Stimulated activated naive B cell treated with anti-CD40 and anti-IgM and Interleukin-4, amounts not matched to agents 10 μg/mL and 1 μg/mL and 100 μg/mL, for 72 hours (primary cell): Measurements from ENCODE around the gene ZKSCAN5.
"Not testable (repeated sequence)": the region's sequence is repeated elsewhere in the genome, so short reads cannot be mapped to it uniquely, and the experiment has no call there.

Experiments used
- ATAC-seq, 2 donors: fragments of 150-1000 bp; cut with Tn5 transposase; replicated peaks; 2 replicates each; pipeline ENCODE4 v1.10.0; 2021; ENCODE audit warnings: moderate library complexity in 1 of 2
- DNase-seq: peaks from one replicate; pipeline ENCODE4 v3.0.0; 2021
- H3K27ac Mint-ChIP-seq: one replicate; pipeline ENCODE4 v1.8.0; 2022; ENCODE audit warnings: mild to moderate bottlenecking, mixed read lengths
- H3K27me3 Mint-ChIP-seq, 2 donors: one replicate each; pipeline ENCODE4 v1.8.0; 2022; ENCODE audit warnings: mixed read lengths in 2 of 2
- H3K36me3 Mint-ChIP-seq, 2 donors: one replicate each; pipeline ENCODE4 v1.8.0; 2022; ENCODE audit warnings: mixed read lengths in 2 of 2, mild to moderate bottlenecking in 1 of 2
- H3K4me1 Mint-ChIP-seq, 2 donors: one replicate each; pipeline ENCODE4 v1.8.0; 2022; ENCODE audit warnings: mixed read lengths in 2 of 2, mild to moderate bottlenecking in 1 of 2
- H3K4me3 Mint-ChIP-seq, 2 donors: one replicate each; pipeline ENCODE4 v1.8.0; 2022; ENCODE audit warnings: mild to moderate bottlenecking in 2 of 2, mixed read lengths in 2 of 2, moderate library complexity in 1 of 2
- H3K9me3 Mint-ChIP-seq, 2 donors: one replicate each; pipeline ENCODE4 v1.8.0; 2022; ENCODE audit warnings: mixed read lengths in 2 of 2, mild to moderate bottlenecking in 1 of 2

Gene ZKSCAN5

DNA sequence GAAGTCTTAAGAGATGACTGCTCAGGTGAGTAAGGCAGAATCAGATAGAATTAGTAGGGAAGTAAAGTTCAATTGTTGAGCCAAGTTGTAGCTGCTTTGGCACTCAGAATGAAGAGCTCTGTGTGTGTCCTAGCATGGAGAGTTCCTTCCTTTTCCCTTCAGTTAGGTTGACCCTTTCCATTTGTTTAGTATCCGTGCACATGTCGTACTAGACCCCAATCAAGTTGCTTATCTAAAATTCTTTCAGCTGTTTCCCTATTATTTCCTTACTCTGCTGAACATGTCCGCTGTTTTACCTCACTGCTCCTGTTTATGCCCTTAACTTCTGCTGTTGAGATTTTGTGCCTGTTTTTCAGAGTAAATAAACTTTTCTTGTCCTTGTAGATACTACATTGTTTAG lies 67.3 kb downstream of the ZKSCAN5 start:
- H3K36me3 Mint-ChIP-seq = peaks cover 25 to 33% of the 10 kb centered on the region in 2 donors
- peaks cover 2 to 4% of the 10 kb centered on the region in 2 donors for H3K4me1 Mint-ChIP-seq
- H3K4me3 Mint-ChIP-seq = no peak overlapping the region
- H3K9me3 Mint-ChIP-seq = no peaks in the 10 kb centered on the region
- no peaks in the 10 kb centered on the region for H3K27me3 Mint-ChIP-seq
- no peak overlapping the region for H3K27ac Mint-ChIP-seq
- ATAC-seq (no peak), DNase-seq (no peak)

DNA sequence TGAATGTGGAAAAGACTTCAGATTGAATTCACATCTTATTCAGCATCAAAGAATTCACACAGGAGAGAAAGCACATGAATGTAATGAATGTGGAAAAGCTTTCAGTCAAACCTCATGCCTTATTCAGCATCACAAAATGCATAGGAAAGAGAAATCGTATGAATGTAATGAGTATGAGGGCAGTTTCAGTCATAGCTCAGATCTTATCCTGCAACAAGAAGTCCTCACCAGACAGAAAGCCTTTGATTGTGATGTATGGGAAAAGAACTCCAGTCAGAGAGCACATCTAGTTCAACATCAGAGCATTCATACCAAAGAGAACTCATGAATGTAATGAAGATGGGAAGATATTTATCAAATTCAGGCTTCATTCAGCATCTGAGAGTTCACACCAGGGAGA lies 68.8 kb downstream of the ZKSCAN5 start:
- H3K4me3 Mint-ChIP-seq = no peak overlapping the region
- ATAC-seq = no peak
- no peak overlapping the region for H3K27ac Mint-ChIP-seq
- H3K4me1 Mint-ChIP-seq = peaks cover 4 to 11% of the 10 kb centered on the region in 2 donors
- no peaks in the 10 kb centered on the region for H3K27me3 Mint-ChIP-seq
- no peak for DNase-seq
- H3K9me3 Mint-ChIP-seq = no peaks in the 10 kb centered on the region
- peaks cover 25 to 33% of the 10 kb centered on the region in 2 donors for H3K36me3 Mint-ChIP-seq

DNA sequence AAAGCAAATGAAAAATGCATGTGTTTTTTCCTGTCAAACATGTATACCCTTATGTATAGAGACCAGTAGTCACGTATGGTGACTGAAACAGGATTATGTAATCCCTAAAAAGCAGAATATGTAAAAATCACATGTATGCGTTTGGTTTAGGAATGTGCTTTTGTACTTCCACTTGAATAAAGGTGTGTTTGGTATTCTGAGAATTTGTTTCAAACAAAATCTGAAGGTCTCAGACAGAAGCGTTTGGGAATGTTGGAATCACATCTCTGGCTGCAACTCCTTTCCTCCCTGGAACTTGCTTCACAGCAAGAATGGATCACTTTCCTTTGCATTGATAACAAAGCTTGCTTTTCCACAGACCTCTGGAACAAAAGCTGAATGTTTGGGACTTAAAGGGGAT lies 71.8 kb downstream of the ZKSCAN5 start:
- DNase-seq (no peak), ATAC-seq (no peak)
- Mint-ChIP-seq H3K9me3 (no peaks in the 10 kb centered on the region), H3K27ac (no peak overlapping the region), H3K4me1 (peaks cover 15 to 32% of the 10 kb centered on the region in 2 donors), H3K4me3 (no peak overlapping the region), H3K36me3 (peaks cover 20 to 24% of the 10 kb centered on the region in 2 donors), H3K27me3 (no peaks in the 10 kb centered on the region)

DNA sequence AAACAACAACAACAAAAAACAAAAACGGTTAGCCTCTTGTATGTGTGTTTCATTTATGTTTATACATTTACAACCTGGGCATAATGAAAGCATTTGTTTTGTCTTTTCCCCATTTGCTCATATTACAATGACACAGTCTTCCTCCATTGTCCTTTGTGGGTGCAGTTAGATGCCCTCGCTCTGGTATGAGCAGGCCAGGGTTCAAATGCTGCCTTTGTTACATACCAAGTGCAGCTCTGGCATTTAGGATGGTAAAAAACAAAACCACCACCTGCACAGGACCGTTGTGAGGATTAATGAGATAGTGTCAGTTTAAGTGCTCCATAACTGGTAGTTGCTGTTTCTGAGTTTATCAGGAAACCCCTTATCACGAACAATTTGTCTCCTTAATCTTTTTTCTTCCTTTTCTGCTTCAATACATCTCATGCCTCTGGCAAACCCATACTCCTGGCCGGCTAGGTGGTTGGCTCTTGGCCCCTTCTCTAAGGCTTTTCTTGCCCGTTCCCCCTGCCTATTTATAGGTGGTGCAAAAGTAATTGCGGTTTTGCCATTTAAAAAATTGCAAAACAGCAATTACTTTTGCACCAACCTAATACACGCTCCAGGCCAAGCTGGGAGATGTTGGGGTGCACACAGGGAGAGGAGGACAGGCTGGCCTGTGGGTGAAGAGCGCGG lies 75.0 kb downstream of the ZKSCAN5 start:
- DNase-seq = no peak
- H3K27me3 Mint-ChIP-seq = peaks cover 0 to 6% of the 10 kb centered on the region in 2 donors
- ATAC-seq = no peak
- peak overlapping the region; percentile 92 for H3K4me3 Mint-ChIP-seq
- H3K27ac Mint-ChIP-seq = no peak overlapping the region
- peaks cover 0 to 4% of the 10 kb centered on the region in 2 donors for H3K36me3 Mint-ChIP-seq
- peaks cover 15 to 33% of the 10 kb centered on the region in 2 donors for H3K4me1 Mint-ChIP-seq
- H3K9me3 Mint-ChIP-seq = no peaks in the 10 kb centered on the region

DNA sequence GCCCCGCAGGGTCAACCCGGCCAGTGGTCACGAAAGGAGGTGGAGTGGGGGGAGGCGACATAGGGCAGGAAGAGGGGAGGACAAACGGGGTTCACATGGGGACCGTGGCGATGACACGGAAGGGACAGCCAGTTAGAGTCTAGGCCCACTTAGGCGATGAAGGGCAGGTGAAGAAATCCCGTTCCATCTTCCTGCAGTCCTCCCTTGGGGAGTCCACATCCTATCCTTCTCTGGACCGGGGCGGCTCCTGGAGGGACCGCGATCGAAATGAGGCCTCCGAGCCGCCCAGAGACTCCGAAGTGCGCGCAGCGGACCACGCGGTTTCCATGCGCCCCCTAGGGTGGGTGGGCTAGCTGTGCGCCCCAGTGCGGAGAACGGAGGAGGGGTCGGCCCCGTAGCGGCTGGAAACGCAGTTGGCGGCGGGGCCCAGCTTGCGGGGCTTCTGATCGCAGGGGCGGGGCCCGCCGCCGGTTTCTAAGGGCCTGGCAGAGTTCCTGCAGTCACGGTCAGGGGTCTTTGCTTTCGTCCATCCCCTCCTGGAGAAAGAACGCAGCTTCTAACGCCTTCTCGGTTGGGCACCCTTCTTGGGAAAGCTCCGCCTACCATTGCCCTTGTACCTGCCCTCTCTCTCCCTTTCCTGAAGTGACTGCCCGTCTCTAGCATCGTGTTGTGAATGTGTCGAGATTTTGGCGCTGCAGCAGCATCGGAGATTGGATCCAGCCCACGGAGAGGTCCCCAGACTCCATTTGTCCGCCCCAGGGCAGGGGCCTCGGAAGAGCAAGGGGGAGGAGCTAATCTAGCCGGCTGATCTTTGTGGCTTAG lies 75.7 kb downstream of the ZKSCAN5 start:
- no peak for DNase-seq
- ATAC-seq = peak; percentile 64 to 70
- no peaks in the 10 kb centered on the region for H3K9me3 Mint-ChIP-seq
- peaks cover 15 to 33% of the 10 kb centered on the region in 2 donors for H3K4me1 Mint-ChIP-seq
- peak overlapping the region; percentile 92 for H3K4me3 Mint-ChIP-seq
- H3K27me3 Mint-ChIP-seq = peaks cover 0 to 6% of the 10 kb centered on the region in 2 donors
- peaks cover 0 to 4% of the 10 kb centered on the region in 2 donors for H3K36me3 Mint-ChIP-seq
- H3K27ac Mint-ChIP-seq = peak overlapping the region; percentile 47

DNA sequence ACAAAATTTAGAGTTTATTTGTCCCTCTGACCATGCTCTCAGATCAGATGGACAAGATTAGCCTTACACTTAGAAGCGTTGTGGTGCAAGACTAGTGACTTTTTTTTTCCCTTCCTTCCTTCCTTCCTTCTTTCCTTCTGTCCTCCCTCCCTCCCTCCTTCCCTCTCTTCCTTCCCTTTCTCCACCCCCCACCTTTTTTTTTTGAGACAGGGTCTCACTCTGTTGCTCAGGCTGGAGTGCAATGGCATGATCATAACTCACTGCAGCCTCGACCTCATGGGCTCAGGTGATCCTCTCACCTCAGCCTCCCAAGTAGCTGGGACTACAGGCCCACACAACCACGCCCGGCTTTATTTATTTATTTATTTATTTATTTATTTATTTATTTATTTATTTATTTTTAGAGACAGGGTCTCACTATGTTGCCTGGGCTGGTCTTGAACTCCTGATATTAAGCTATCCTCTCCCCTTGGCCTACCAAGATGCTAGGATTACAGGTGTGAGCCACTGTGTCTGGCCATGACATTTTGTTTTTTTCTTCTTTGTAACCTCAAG lies 76.4 kb downstream of the ZKSCAN5 start:
- not testable (repeated sequence) for H3K36me3 Mint-ChIP-seq, H3K27me3 Mint-ChIP-seq, H3K9me3 Mint-ChIP-seq, ATAC-seq, DNase-seq
- Mint-ChIP-seq H3K4me1 (peaks cover 15 to 33% of the 10 kb centered on the region in 2 donors), H3K4me3 (peak overlapping the region; percentile 92), H3K27ac (peak overlapping the region; percentile 47)
